Activated CD4-positive, alpha-beta T cell treated with anti-CD3 and anti-CD28 coated beads, Interleukin-2, Interleukin-6, amounts not matched to agents 100 ng/mL and 50 ng/mL, durations not matched to agents 16 hours and 8 hours (primary cell): ENCODE measurements around the gene RNF112.
A peak's percentile ranks its signal among the peaks of the same experiment; 100 is the strongest.

ENCODE experiments used
- DNase-seq: peaks from one replicate; pipeline ENCODE4 v3.0.0-alpha.2; 2020

Gene RNF112

GRCh38 chr17:19375732-19376131, 35.3 kb upstream of the RNF112 start:
- DNase-seq, result no peak

DNA sequence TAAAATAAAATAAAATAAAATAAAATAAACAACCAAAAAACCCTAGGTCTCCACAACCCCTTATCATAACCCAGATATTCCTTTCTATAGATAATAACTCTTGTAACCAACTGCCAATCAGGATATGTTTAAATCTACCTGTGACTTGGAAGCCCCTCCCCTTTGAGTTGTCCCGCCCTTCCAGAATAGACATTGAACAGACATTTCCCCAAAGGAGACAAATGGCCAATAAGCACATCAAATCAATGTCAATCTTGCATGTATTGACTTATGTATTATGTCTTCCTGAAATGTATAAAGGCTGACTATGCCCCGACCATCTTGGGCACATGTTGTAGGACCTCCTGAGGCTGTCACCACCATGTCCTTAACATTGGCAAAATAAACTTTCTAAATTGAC, 34.2 kb upstream of the RNF112 start:
- peak; percentile 18 for DNase-seq

DNA sequence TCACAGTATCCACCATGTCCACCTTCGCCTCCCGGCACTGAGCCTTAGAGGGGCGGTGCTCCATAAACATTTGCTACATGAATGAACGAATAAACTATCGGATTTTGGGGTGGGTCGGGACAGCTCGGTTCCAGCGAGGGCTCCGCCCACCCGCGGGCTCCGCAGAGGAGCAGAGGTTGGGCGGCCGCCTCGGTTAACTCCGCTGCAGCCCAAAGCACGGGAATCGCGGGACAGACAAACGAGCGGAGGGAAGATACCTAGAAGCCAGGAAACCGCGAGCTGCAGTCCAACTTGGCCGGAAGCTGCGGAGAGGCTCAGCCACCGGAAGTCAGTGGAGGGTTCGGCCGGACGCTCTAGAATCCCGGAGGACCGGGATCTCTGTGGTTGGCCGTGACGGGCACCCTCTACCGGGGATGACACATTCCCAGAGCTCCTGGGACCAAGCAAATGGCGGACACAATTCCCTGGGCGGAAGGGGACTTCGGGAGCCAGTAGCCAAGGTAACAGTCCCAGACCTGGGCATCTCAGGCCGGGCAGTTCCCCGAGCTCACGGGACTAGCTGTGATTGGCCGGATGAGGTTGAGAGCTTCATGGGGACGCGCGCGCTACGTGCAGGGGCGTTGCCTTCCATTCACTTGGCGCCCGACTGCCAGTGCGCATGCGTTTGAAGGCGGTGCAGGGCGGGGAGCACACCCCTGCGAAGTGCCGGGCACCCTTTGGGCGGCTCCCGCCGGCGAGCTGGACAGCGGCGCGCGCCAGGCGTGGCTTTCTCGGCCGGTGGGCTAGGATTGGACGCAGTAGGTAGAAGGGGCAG, 33.2 kb upstream of the RNF112 start:
- peak; percentile 98 for DNase-seq

DNA sequence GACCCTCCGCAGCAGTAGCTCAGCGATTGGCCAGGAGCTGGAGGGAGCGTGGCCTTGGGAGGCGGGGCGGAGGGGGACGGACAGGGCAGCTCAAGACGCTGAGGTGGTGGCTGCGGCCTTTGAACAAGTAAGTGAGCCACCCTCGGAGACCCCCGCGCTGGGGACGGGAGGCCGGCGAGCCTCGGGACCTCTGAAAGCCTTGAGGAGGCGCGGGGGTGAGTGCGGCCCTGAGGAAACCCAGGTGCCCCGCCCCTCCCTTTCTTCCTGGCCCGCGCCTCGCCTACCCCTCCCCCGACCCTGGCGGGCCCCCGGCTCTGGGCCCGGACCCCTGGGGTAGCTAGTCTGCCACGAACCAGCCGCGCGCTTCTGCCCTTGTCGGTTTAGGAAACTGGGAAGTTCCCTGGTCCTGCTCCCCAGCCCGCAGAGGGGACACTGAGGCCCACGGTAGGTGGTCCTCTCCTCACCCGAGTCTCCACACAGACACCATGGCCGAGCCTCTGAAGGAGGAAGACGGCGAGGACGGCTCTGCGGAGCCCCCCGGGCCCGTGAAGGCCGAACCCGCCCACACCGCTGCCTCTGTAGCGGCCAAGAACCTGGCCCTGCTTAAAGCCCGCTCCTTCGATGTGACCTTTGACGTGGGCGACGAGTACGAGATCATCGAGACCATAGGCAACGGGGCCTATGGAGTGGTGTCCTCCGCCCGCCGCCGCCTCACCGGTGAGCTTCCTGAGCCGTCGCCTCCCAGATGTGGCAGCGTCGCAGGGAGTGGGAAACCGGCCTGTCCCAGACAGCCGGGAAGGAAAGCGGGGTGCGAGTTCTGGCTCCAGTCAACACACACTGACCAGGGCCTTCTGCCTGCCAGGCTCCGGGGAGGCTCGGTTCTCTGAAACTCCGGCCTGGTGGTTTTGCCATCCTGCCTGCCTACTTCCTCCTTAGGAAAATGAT, 32.3 kb upstream of the RNF112 start, which contains the start of gene MAPK7:
Gene MAPK7 (plus strand): TSS at position 83 of the 945 bp plus-strand sequence. CDS start 403 bp downstream, at position 486.
- DNase-seq, result no peak

- no peak for DNase-seq
Observed at GRCh38 chr17:19379361-19380065, 31.5 kb upstream of the RNF112 start.

GRCh38 chr17:19380481-19381301, 30.3 kb upstream of the RNF112 start:
- DNase-seq, result no peak

DNA sequence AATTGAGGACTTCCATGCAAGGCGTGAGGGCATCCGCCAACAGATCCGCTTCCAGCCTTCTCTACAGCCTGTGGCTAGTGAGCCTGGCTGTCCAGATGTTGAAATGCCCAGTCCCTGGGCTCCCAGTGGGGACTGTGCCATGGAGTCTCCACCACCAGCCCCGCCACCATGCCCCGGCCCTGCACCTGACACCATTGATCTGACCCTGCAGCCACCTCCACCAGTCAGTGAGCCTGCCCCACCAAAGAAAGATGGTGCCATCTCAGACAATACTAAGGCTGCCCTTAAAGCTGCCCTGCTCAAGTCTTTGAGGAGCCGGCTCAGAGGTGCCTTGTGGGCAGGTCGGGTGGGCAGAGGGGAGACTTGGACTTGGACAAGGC, 29.7 kb upstream of the RNF112 start:
- DNase-seq, result no peak

- no peak for DNase-seq
Observed at GRCh38 chr17:19381741-19382444, 29.1 kb upstream of the RNF112 start.

- no peak for DNase-seq
Observed at GRCh38 chr17:19382531-19383444, 28.2 kb upstream of the RNF112 start.

DNA sequence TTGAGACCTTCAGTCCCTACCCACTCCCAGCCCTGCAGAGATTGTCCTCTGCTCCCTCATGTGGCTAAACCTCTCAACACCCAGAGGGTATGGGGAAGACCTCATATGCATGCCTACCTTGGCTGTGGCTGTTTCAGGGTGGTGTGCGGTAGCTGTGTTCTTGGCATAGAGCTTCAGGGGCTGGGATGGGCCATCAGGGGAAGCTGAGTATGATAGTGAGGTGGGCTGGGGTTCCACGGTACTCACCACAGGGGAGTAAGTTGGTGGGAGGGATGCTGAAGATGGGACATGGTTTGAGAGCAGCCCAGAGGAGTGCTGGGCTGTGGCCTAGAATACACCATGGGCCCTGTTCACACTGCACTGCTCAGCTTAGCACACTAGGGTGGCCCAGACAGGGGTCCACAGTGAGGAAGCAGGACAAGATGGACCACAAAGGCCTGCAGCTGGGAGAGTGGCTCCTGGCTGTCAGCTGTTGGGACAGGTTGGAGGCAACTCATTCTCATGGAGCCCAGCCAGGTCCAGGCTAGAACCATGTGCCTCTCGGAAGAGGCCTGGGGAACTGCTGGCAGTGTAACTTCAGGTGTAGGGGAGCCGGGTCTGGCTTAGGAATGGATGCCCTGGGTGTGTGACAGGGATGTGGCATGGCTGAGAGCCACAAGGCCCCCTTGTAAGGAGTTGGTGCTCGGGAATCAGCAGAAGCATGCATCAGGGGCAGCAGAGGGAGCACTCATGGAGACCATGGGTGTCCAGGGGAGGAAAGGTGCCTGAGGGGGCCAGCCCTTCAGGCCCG, 27.2 kb upstream of the RNF112 start:
- DNase-seq, result no peak

GRCh38 chr17:19384723-19385391, 26.2 kb upstream of the RNF112 start:
- no peak for DNase-seq

DNA sequence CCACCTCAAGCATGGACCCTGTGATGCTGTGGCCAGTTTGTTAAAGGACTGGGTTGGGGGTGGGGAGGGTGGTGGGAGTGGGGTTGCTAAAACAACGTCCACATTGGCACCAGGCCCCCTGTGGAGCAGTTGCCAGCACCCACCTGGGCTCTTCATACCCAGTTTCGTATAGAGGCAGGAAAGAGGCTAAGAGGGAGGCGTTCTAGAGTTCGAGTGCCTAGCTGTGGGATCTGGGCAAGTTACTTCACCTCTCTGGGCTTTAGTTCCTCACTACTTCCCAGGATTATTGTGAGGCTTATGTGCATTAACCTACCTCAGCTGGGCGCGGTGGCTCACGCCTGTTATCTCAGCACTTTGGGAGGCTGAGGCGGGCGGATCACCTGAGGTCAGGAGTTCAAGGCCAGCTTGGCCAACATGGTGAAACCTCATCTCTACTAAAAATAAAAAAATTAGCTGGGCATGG, 25.5 kb upstream of the RNF112 start:
- no peak for DNase-seq

DNA sequence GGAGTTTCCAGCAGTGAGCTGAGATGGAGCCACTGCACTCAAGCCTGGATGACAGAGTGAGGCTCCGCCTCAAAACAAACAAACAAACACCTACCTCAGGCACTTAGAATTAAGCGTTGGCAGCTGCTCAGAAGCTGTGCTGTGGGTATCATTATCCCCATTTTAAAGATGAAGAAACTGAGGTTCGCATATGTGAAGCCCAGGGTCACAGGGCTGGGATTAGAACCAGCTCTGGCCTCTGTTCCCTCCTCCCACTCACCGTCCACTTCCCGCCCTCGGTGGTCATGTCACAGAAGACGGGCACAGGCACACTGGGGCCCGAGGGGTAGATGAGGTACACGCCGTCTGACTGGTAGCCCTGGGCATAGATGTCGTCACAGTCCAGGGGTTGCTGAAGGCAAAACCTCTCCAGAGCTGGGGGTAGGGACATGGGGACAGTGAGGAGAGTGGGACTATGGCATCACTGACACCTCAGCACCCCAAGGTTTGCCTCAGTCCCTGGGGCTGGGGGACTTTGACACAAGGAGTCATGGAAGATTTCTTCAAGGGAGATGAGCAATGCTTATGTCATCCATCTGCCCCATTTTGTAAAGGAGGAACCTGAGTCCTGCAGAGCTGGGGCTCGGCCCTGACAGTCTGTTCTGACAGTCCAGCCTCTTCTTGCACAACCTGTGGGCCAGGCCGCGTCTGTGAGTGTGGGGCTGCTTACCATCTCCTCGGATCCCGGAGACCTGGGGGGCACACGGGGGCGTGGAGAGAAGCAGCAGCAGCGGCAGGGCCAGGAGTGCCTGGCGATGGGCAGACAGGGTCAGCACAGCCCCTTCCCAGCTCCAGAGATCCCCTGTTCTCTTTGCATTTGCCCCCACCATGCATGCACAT, 24.7 kb upstream of the RNF112 start:
- DNase-seq, result no peak

GRCh38 chr17:19386974-19387920, 23.8 kb upstream of the RNF112 start, which contains the start of gene MFAP4:
MFAP4 (minus strand) TSS chr17:19387190; CDS start chr17:19387155, 35 bp downstream.
- DNase-seq, result no peak

DNA sequence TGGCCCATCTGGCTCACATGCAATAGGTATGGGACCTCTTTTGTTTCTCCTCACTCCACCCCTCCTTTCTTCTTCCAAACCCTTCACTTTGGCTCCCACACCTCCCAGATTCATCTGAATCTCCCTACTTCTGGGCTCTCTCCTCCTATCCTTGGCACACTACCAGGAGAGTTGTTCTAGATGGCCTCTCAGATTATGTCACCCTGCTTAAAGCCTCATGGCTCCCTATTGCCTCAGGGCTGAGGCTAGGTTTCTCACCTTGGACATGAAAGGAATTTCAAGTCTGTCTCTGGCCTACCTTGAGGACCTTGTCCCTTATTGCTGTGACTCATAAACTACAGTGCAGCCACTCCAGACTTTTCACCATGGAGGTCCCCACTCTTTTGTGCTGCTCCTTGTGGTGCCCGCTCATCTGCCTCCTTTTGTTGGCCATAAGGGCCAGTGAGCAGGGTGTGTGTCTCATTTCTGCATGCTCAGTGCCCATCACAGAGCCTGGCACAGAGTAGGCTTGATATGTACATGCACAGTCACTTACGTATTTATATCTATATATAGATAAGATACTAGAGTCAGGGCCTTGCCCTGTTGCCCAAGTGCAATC, 23.0 kb upstream of the RNF112 start:
- no peak for DNase-seq
